GM19035 (cell line): Measurements from ENCODE around the gene TBC1D8.
A peak's percentile ranks its signal among the peaks of the same experiment; 100 is the strongest.

Experiments used
- ATAC-seq: cut with Tn5 transposase; IDR thresholded peaks from one replicate; pipeline ENCODE4 v1.9.1; 2021; ENCODE audit not compliant: unreplicated experiment

The TBC1D8 gene

DNA sequence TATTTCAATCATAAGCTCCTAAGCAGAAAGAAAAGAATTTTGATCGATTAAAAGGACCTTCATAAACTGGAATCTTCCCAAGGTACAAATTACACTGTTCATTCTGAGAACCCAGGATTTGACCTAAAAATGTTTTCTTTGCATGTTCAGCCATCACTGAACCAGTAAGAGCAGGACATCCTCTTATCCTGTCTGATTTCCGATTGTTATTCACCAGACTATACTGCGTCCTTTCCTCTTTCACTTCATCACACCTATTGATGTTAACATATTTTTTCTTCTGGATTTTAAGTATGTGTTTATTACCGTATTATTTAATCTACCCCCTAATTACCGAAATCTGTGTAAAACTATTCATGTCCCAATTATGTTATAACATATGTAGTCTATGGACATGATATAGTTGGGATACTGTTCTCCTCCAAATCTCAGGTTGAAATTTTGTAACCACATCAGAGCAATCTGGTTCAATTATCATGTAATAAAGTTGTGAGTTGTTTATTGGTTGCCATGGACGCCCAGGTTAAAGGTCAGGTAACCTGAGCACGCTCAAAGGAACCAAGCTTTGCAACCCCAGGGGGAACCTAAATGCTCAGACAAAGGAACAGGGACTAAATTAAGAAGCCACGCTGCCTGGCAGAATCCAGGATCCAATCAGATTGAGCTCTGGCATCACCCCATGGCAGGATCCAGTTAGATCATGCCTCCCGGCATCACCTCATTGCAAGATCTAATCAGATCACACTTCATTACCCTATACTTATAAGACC lies 11.6 kb upstream of the TBC1D8 start:
- ATAC-seq = no peak

DNA sequence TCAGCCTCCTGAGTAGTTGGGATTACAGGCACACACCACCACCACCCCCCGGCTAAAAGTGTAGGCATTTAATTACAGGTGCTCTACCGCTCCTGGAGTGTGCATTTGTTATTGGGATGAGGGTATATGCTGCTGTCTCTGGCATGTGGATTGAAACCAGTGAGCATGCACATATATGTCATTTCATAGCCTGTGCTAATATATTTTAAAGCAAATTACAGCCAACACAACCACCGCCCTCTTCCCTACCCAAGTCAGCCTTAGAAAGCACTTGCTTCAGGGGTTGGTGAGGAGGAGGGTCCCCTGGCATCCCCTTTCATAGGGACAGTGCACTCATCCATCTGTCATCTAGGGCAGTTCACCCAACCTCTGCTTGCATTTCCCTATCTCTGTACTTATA lies 10.5 kb upstream of the TBC1D8 start:
- no peak for ATAC-seq

DNA sequence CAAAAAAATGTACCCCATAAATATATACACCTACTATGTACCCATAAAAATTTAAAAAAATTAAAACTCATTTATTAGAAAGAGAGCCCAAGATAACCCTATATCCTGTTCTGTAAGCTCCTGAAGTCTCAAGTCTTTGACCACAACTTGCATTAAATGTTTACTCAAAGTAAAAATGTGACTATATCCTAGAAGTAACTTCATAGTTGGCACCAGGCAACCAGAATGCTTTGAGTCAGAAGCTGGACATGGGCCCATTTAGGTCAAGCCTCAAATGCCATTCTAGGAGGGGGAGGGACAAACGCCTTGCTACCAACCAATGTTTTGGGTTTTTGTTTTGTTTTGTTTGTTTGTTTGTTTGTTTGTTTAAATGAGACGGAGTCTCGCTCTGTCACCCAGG lies 9.3 kb upstream of the TBC1D8 start:
- no peak for ATAC-seq

DNA sequence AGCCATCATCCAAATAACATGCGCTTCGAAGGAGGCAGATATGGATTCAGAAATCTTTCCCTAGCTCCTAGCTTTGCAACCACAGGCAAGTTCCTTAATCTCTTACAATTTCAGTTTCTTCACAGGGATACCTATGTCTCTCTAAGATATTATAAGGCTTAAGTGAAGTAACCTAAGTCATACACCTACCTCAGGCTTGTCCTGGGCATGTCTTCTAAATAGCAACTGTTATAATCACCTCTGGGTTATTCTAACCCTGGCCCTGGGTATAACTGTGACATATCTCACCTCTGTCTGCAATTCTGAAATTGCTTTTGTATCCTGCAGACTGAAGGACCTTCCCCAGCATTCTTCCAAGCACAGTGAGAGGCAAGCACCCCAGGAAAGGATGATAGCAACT lies 8.3 kb upstream of the TBC1D8 start:
- ATAC-seq = no peak

DNA sequence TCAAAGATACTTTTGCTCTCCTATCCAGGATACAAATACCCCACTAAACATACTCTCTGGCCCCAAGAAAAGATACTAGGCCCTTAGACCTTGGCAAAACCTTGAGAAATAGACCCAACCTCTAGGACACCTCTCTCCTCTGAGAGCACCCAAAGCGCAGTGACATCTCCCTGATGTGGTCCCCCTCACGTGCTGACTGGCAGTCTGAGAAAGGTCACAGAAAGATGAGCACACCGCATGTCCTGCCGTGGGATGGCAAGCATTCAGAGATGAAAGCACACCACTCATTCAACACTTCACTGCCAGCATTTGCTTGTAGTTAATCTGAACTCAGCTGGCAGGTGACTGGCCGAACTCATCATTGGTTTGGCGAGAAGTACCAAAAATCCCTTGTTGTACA lies 6.1 kb upstream of the TBC1D8 start:
- ATAC-seq = no peak

DNA sequence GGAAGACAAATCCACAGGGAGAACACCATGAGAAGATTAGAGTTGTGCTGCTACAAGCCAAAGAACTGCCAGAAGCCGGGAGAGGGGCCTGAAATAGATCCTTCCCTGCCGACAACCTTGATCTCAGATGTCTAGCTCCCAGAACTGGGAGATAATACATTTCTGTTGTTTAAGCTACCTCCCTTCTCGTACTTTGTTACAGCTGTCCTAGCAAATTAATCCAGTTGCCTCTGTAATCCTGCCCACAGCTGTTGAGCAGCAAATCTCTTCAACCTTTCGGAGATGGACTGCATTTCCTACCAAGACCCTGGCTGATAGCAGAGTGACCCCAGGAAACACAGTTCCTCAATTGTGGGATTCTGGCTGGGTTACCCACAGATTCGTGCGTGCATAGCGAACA lies 2.6 kb upstream of the TBC1D8 start:
- no peak for ATAC-seq

DNA sequence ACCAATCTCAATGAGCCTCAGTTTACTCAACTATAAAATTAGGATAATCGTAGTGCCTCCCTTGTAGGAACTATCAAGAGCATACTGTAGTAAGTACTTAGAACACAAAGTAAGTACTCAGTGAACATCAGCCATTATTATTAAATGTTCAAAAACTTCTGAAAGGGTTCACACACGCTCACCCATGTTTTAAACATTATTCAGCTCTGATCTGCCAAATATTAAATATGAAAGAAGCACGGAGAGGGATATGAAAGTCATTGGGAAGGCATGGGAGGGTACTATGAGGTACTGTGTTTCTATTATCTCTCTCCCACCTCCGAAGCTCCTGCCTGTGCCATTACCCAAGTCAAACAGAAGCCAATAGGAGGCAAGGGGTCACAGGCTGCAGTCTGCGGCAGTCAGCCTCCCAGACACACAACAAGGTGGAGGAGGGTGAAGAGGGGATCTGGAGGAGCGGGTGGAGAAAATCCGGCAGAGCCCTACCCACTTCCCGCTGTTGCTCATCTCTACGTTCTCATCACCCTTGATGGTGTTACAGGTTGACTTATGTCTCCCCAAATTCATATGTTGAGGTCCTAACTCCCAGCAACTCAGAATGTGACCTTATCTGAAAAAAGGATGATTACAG lies 2.0 kb upstream of the TBC1D8 start:
- no peak for ATAC-seq

DNA sequence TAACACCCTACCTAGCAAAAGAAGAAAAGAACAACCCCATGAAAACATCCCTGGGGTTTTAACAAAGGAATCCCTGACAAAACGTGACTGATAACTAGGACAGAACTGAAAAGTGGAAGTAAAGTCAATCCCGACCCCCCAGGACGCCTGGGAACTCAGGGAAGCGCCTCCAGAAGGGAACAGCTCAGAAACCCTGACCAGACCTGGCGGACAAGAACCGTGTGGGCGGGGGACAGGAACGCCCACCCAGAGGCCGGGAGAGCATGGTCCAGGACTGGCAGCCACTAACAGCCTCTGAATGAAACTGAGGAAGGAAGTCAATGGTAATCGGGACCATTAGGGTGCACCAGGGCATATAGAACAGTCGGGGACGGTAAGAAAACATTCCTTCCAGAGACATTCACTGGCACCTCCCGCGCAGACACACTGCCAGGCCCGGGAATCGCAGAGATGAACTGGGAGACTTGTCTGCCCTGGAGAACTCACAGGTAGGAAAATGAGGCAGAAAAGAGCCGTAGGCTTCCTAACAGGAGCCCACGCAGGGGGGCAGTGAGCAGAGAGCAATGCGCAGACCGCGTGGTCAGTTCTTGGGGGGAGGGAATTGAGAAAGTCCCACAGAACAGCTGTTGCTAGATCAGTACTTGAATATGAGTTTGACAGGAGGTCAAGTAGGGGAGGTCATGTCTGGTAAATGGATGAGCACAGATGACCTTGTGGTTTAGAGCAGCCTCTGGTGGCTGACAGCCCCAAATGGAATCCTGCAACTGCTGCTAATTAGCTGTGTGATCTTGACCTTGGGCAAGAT lies 1.3 kb upstream of the TBC1D8 start:
- peak; percentile 64 for ATAC-seq

DNA sequence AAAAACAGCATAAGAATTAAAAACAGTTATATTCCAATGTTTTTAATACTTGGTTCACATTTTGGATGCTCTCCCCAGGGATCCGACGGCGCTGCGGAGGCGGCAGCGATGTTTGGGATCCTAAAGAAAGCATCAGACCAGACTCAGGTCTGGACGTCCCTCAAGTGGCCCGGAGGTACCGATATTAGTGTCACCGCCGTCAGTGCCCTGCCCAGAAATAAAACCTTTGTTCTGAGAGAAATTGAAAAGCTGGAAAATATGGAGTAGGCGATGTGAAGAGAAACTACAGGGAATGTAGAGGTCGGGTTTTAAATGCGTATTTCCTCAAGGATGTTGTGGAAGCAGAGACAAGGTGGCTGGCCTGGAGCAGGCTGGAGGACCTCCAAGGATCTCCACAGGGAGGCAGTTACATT lies 683 bp upstream of the TBC1D8 start:
- no peak for ATAC-seq

DNA sequence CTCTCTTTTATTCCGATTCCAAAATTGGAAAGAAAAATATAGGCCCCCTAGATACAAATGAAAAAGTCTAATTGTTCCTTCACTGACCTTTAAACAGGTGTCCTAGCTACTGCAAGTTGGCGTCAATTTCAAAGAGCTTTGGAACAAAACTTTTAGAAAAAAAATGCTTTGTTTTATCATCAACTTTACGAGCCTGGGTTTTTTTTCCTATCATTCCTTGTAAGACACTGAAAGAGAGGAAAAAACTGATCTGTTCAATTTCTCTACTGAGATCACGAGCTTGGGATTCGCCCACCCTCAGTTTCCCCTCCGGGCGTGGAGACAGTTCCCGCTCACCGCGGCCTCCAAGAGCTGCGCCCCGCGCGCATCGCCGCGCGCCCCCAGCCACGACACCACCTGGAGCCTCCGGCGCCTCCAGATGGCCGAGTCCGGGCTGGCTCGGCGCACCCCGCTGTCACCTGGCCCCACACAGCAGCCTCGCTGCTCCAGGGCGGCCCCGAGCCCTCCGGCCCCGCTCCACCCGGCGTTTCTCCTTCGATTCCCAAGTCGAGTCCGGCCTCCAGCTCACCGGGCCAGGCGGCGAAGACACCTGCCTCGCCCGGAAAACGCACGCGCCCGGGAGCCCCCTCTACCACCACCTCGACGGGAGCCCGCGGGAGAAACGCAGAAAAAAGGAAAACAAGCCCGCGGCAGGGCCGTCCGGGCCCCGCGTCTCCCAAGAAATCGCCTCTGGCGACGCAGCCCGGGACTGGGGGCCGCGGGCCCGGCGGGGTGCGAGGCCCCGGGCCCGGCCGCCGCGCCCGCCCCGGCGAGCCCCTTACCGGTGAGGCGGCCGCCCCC lies 656 bp downstream of the TBC1D8 start:
- peak; percentile 17 for ATAC-seq

DNA sequence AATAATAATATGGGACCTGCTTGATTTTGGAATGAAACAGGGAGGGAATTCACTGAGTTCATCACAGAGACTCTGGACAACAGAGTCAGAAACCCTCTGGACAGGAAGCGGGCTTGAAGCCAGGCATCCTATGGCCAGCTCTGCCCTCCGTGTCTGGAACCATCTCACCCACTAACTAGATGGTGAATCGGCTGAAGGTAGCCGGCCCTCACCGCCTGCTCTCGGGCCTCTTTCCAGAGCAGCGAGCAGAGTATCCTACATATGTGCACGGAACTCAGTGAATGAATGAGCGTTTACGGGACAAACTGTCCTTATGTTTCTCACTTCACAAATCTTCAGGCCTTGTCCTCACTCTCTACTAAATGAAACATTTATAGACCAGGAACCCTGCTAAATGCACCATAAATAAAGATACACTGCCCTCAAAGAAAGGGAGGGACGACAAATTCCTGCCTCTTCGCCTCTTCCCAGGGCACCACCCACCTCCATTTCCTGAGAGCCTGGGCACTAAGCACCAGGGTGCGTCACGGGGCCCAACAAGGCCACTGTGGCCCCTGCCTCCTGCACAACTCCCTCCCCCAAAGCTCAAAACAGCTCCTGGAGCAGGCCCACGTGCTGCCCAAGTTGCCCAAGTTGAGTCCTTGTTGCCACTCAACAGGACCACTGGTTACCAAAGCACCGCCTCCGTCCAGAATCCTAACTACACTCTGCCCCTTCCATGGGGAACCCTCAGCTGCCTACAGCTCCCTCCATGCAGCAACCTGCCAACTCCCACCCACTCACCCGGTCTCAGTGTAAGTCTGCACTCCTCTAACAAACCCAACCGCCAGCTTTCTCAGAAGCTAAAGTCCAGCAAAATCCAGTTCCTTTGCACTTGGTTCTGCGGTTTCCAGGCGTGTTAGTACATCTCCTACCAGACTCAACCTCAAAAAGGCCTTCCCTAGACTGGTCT lies 1.7 kb downstream of the TBC1D8 start:
- ATAC-seq = no peak

DNA sequence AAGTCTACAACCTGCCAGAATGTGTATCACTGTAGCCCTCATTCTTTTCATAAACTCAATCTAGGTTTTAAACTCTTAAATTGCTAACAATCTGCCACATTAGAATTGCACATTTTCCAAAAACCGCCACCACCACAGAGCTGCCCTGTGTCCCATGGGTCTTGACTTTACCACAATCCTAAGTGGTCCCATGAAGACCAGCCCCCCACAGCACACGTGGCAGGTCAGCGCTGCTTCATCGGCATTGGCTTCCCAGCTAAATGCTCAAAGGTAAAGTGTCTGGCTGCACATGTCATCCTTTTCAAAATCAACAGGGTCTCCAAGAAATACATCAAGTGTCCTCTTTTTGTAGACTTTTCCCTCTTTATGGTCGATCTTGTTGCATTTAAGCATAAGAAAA lies 2.4 kb downstream of the TBC1D8 start:
- ATAC-seq = no peak

DNA sequence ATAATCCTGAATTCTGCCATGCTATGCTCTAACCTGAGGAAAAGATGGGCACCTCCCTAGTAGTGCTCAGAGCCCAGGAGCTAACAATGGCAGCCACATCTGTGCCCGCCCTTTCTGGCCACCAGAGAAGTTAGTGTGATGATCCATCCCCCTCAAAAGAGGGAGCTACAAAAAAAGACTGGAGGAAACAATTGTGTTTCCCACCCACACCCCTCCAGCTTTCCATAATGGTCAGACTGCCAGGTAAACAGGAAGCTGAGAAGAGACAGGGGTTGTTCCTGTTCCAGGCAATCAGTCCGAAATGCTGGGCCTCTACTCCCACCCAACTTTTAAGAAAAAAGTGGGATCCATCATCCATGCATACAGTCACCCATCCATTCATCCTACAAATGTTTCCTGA lies 3.2 kb downstream of the TBC1D8 start:
- ATAC-seq = no peak

DNA sequence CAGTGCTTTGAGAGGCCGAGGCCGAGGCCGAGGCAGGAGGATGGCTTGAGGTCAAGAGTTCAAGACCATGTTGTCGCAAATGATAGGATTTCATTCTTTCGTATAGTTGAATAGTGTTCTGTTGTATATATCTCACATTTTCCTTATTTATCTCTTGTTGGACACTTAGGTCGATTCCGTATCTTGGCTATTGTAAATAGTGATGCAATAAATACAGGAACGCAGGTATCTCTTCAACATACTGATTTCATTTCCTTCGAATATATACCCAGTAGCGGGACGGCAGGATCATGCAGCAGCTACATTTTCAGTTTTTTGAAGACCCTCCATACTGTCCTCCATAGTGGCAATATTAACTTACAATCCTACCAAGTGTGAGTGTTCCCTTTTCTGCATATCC lies 4.1 kb downstream of the TBC1D8 start:
- ATAC-seq = no peak

DNA sequence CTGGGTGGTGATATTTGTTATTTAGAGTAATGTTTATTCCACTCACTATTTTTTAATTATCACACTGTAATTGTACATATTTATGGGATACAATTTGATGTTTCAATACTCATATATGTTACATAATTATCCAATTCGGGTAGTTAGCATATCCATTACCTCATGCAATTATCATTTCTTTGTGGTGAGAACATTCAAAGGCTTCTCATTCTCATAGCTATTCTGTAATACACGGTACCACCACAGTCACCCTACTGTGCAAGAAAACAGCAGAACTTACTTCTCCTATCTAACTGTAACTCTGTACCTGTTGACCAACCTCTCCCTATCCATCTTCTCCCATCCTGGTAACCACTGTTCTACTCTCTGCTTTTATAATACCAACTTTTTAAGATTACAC lies 4.6 kb downstream of the TBC1D8 start:
- ATAC-seq = no peak

DNA sequence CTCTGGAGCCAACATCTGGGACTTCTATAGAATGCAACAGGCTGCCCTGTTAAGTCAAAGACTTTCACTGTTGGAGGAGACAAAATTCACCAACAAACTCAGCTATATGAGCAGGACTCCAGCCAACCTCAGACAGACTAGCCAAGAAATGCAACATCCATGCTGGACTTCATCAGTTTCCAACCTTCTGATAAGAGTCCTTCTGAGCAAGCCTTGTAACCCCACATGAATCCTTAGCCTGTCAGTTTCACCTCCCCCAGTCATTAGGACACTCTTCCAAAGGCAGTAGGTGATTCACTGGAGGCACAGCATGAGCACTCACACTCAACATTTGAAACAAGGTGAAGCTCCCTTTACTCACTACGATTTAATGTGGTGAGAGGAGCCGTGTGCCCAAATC lies 5.8 kb downstream of the TBC1D8 start:
- no peak for ATAC-seq

DNA sequence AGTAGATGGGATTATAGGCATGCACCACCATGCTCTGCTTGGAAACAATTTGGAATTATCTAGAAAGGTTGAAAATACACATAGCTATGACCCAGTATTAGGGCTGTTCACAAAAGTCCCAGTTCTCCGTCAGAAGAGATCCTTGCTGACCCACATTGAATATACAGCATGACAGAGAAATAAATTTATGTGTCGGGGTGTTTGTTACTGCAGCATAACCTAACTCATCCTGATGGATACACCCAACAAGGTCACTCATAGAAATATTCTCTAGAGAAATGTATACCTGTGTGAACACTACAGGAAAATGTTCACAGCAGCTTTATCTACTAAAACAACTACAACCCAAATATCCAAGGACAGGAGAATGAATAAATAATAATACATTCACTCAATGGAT lies 9.0 kb downstream of the TBC1D8 start:
- ATAC-seq = no peak

DNA sequence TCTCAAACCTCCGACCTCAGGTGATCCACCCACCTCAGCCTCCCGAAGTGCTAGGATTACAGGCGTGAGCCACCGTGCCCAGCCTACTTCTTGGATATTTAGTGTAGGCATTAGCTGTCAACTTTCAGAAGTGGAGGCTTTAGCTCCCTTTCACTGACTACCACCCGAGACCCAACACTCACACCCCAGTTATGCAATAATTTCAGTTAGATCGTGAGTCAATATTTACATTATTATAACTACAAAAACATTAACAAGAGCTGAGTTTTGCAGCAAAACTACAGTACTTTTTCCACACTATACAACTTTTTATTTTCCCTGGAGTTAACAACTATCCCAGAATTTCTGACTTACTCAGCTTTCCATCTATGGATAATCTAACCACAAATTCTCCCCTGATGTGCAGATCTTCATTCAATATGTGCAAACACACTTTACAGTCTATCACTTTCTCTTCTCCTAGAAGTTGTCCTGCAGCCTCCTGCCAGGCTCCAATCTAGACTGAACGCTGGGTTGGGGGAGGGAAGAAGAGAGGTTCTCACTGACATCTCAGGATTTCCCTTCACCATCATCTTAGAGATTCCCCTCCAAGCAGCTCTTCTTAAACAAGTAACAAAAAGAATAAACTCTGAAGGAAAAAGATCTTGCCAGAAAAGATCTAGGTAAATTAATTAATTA lies 10.1 kb downstream of the TBC1D8 start:
- no peak for ATAC-seq

DNA sequence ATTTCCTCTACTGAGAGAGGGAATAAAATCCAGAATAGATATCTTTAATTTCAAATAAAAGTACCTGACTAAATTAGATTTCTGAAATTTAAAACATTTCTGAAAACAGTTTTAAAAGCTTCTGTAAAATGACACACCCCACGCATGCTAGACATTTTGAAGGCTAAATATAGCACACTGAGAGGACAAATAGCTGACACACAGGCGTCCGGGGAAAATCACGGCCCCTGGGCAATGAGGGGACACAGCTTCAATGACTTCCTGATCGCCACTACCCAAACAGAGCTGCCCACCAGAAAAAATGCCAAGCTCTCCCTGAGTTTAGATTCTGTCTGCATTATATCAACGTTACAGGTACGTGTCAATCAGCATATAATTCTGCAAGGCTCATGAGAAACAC lies 10.9 kb downstream of the TBC1D8 start:
- no peak for ATAC-seq

DNA sequence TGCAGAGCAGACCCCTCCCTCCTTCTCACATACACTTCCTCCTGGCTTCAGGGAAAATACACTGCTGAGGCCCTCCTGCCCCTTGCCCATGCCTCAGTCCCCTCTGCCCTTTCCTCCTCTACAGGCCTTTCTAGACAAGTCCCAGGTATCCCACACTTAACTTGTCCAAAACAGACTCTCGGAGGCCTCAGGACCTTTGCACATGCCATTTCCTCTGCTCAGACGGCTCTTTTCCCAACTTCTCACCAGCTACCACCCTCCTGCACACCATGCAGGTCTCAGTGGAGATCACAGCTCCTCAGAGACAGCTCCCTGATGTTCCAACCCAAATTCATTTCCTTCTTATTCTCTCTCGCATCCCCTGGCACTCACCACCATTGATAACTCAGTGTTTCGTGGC lies 11.7 kb downstream of the TBC1D8 start:
- ATAC-seq = no peak
